ENCODE measurements around the gene TUBB3. TPM values are rescaled to one million over a fixed set of nuclear protein-coding genes. Genes with fewer than 3 reads are reported as not detected.

The TUBB3 gene
- total RNA-seq, 6 experiments from 2014 or later, result 0.13 to 0.86 (median 0.36) TPM; not detected in 2

- Histone ChIP-seq H3K36me3 (no peaks in the 10 kb centered on the region), H3K27ac (no peak overlapping the region), H3K4me3 (peak overlapping the region in 1 of 3 donors; percentile 66), H3K9me3 (no peaks in the 10 kb centered on the region), H3K4me1 (peaks cover 0 to 13% (median 4%) of the 10 kb centered on the region in 4 donors), H3K27me3 (no peaks in the 10 kb centered on the region)
- DNase-seq, result no peak
- TF ChIP-seq POLR2A (IDR thresholded peaks at IDR 0.05) (no peak), CTCF (IDR thresholded peaks at IDR 0.05) (no peak)
- WGBS (ENCODE audit: insufficient coverage, low coverage, low lambda C conversion rate, missing lambda C conversion rate), result 100% methylated on average over 1 of the region's 12 CpGs
- no peak for ATAC-seq
- intact Hi-C loops (cut with DNase I), result no loop called here
These were observed 26.6 kb downstream of the TUBB3 start for GRCh38 chr16:89949756-89950155.

- H3K36me3 ChIP-seq, result no peaks in the 10 kb centered on the region
- WGBS (ENCODE audit: insufficient coverage, low coverage, low lambda C conversion rate, missing lambda C conversion rate), result 87% methylated on average over 4 of the region's 5 CpGs
- TF ChIP-seq POLR2A (IDR thresholded peaks at IDR 0.05), result no peak
- H3K27me3 ChIP-seq, result no peaks in the 10 kb centered on the region
- H3K4me1 ChIP-seq, result peaks cover 0 to 13% (median 4%) of the 10 kb centered on the region in 4 donors
- ATAC-seq (no peak), DNase-seq (no peak)
- no peak overlapping the region for H3K4me3 ChIP-seq
- H3K9me3 ChIP-seq, result no peaks in the 10 kb centered on the region
- intact Hi-C loops (cut with DNase I), result no loop called here
- no peak overlapping the region for H3K27ac ChIP-seq
These were observed 28.4 kb downstream of the TUBB3 start for GRCh38 chr16:89951509-89951908.

GRCh38 chr16:89952049-89952448 lies 28.9 kb downstream of the TUBB3 start:
- Histone ChIP-seq H3K9me3 (no peaks in the 10 kb centered on the region), H3K27me3 (no peaks in the 10 kb centered on the region), H3K27ac (no peak overlapping the region), H3K4me3 (no peak overlapping the region), H3K36me3 (no peaks in the 10 kb centered on the region), H3K4me1 (peaks cover 0 to 13% (median 4%) of the 10 kb centered on the region in 4 donors)
- TF ChIP-seq CTCF (IDR thresholded peaks at IDR 0.05), result no peak
- no peak for TF ChIP-seq POLR2A (IDR thresholded peaks at IDR 0.05)
- 97% methylated on average over 12 of the region's 12 CpGs for WGBS (ENCODE audit: insufficient coverage, low coverage, low lambda C conversion rate, missing lambda C conversion rate)
- no peak for ATAC-seq
- intact Hi-C loops (cut with DNase I), result no loop called here
- no peak for DNase-seq

- intact Hi-C loops (cut with DNase I), result no loop called here
- Histone ChIP-seq H3K9me3 (no peaks in the 10 kb centered on the region), H3K4me1 (peaks cover 0 to 13% (median 4%) of the 10 kb centered on the region in 4 donors), H3K27me3 (no peaks in the 10 kb centered on the region), H3K4me3 (no peak overlapping the region), H3K27ac (no peak overlapping the region), H3K36me3 (peaks cover 0 to 5% (median 0%) of the 10 kb centered on the region in 4 donors)
- 100% methylated on average over 3 of the region's 6 CpGs for WGBS (ENCODE audit: insufficient coverage, low coverage, low lambda C conversion rate, missing lambda C conversion rate)
- TF ChIP-seq POLR2A (IDR thresholded peaks at IDR 0.05), result no peak
- no peak for TF ChIP-seq CTCF (IDR thresholded peaks at IDR 0.05)
- DNase-seq (no peak), ATAC-seq (no peak)
These were observed 29.4 kb downstream of the TUBB3 start for GRCh38 chr16:89952551-89952950.

GRCh38 chr16:89953671-89954406 lies 30.7 kb downstream of the TUBB3 start:
- no peak for ATAC-seq
- Histone ChIP-seq H3K27ac (no peak overlapping the region), H3K4me1 (peaks cover 0 to 5% (median 0%) of the 10 kb centered on the region in 4 donors), H3K9me3 (no peaks in the 10 kb centered on the region), H3K27me3 (no peaks in the 10 kb centered on the region), H3K4me3 (no peak overlapping the region), H3K36me3 (peaks cover 0 to 5% (median 0%) of the 10 kb centered on the region in 4 donors)
- 81% methylated on average over 5 of the region's 11 CpGs for whole genome bisulfite sequencing (ENCODE audit: insufficient coverage, low coverage, low lambda C conversion rate, missing lambda C conversion rate)
- TF ChIP-seq POLR2A (IDR thresholded peaks at IDR 0.05) (no peak), CTCF (IDR thresholded peaks at IDR 0.05) (no peak)
- intact Hi-C loops (cut with DNase I), result no loop called here
- DNase-seq, result no peak

Measured in right lobe of liver (tissue), 6 donors.